ENCODE results near the gene SSR3. TPM values are rescaled to one million over a fixed set of nuclear protein-coding genes. Genes with fewer than 3 reads are reported as not detected.

Gene SSR3
- total RNA-seq, 4 donors from 2014 or later: 99.6 to 308 (median 165) TPM

- Histone ChIP-seq H3K9me3 (no peaks in the 10 kb centered on the region), H3K27me3 (no peaks in the 10 kb centered on the region), H3K4me3 (no peak overlapping the region), H3K36me3 (no peaks in the 10 kb centered on the region), H3K27ac (no peak overlapping the region), H3K4me1 (peaks cover 0 to 19% (median 6%) of the 10 kb centered on the region in 3 donors)
- TF ChIP-seq POLR2AphosphoS5 (IDR thresholded peaks at IDR 0.05) (no peak), POLR2A (IDR thresholded peaks at IDR 0.05) (no peak), CTCF (IDR thresholded peaks at IDR 0.05) (no peak), EP300 (IDR thresholded peaks at IDR 0.05) (no peak)
- ATAC-seq: no peak
- WGBS, 2 donors (ENCODE audit: low coverage in 1 of 2): 72 to 82% methylated on average over 3 of the region's 3 CpGs
Measured at GRCh38 chr3:156491192-156491591, 63.7 kb downstream of the SSR3 start.

Other genes starting within 250 kb of the SSR3 start
- gene TIPARP, start 119.5 kb upstream of the SSR3 start, total RNA-seq: 100 to 1,000 TPM in 1 of 4 donors, 10 to 100 TPM in 3; 49.8 to 144 (median 72.6) TPM

Data from gastroesophageal sphincter (tissue), 4 donors.